ENCODE data around the gene SMPD2. TPM values are rescaled to one million over a fixed set of nuclear protein-coding genes. Genes with fewer than 3 reads are reported as not detected.

Gene SMPD2
- total RNA-seq, 4 donors from 2014 or later = 3.9 to 7.7 (median 5.9) TPM

GRCh38 chr6:109488001-109488400 lies 47.5 kb downstream of the SMPD2 start:
- Histone ChIP-seq H3K4me3 (no peak overlapping the region), H3K27me3 (no peaks in the 10 kb centered on the region), H3K27ac (no peak overlapping the region), H3K4me1 (peaks cover 0 to 6% of the 10 kb centered on the region in 2 donors), H3K9me3 (no peaks in the 10 kb centered on the region), H3K36me3 (no peaks in the 10 kb centered on the region)
- ATAC-seq (no peak), DNase-seq (no peak)
- in situ Hi-C loops (cut with MboI; ENCODE audit: low sequenced_read_pairs in 4 of 4) = loop anchor here in 2 of 4 donors (10.0 kb wide), 2 partner anchors 53 to 207 kb away; partner anchors contain the start of genes AK9 (in 2 of the 2) and FIG4 (in 2 of the 2)
- no peak for TF ChIP-seq CTCF (IDR thresholded peaks at IDR 0.05 in 4 of 5, conservative IDR thresholded peaks at IDR 0.05 in 1 of 5)
- no peak for TF ChIP-seq POLR2A (IDR thresholded peaks at IDR 0.05)
- intact Hi-C loops (cut with DNase I; ENCODE audit: low total_unique reads) = loop anchor here (10.0 kb wide), 1 partner anchor 483 kb away; no protein-coding TSS in a partner anchor

GRCh38 chr6:109490713-109491112 lies 50.2 kb downstream of the SMPD2 start:
- Histone ChIP-seq H3K27ac (no peak overlapping the region), H3K4me3 (no peak overlapping the region), H3K9me3 (no peaks in the 10 kb centered on the region), H3K36me3 (no peaks in the 10 kb centered on the region), H3K27me3 (no peaks in the 10 kb centered on the region), H3K4me1 (no peaks in the 10 kb centered on the region)
- TF ChIP-seq POLR2A (IDR thresholded peaks at IDR 0.05) (no peak), CTCF (IDR thresholded peaks at IDR 0.05 in 4 of 5, conservative IDR thresholded peaks at IDR 0.05 in 1 of 5) (no peak)
- intact Hi-C loops (cut with DNase I; ENCODE audit: low total_unique reads) (no loop called here), in situ Hi-C loops (cut with MboI; ENCODE audit: low sequenced_read_pairs in 4 of 4) (no loop called here)
- ATAC-seq (no peak), DNase-seq (no peak)

DNA sequence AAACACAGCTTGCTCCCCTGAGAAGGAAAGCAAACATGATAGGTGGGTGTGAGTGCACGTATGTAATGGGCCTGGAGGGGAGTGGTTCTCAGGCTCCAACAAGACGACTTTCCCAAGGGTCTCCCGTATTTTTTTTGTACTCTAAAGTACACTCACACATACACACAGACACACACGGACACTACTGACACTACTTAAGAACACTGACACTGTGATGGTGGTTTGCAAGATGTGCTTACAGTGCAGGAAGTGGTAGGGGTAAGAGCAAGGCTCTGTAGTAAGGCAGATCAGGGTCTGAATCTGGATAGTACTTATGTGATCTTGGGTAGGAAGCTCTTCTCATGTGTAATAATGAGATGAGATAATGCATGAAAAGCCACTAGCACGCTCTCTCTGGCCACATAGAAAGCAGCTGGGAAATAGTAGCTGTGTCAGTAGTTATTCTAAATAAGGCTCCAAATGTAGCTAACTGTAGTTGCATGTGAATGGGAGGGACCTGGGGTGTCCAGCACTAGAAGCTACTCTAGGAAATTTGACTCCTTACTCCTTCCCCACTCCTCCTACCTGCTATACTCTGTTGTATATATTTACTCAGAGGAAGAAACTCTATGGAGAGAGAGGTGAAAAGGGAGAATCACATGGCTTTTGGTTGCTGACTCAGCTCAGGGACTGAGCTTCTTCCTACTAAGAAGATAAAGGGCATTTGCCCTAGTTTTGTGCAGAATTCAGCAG lies 50.8 kb downstream of the SMPD2 start:
- ATAC-seq (no peak), DNase-seq (no peak)
- intact Hi-C loops (cut with DNase I; ENCODE audit: low total_unique reads) (no loop called here), in situ Hi-C loops (cut with MboI; ENCODE audit: low sequenced_read_pairs in 4 of 4) (no loop called here)
- Histone ChIP-seq H3K27me3 (no peaks in the 10 kb centered on the region), H3K36me3 (no peaks in the 10 kb centered on the region), H3K4me1 (no peaks in the 10 kb centered on the region), H3K9me3 (no peaks in the 10 kb centered on the region), H3K4me3 (no peak overlapping the region), H3K27ac (no peak overlapping the region)
- TF ChIP-seq CTCF (IDR thresholded peaks at IDR 0.05 in 4 of 5, conservative IDR thresholded peaks at IDR 0.05 in 1 of 5) = no peak
- TF ChIP-seq POLR2A (IDR thresholded peaks at IDR 0.05) = no peak

Other genes with a start within 250 kb of the SMPD2 start
- 100 to 1,000 TPM in 3 of 4 donors, 10 to 100 TPM in 1; 50.1 to 134 (median 117) TPM for gene CD164, start 58.3 kb upstream of the SMPD2 start, total RNA-seq
- gene PPIL6, start 96 bp upstream of the SMPD2 start, total RNA-seq = 1 to 10 TPM in 3 of 4 donors, under 1 TPM in 1; 0.64 to 2.9 (median 1.3) TPM
- 10 to 100 TPM in 1 of 4 donors, 1 to 10 TPM in 3; 6.0 to 11.6 (median 8.0) TPM for gene MICAL1, start 15.0 kb downstream of the SMPD2 start, total RNA-seq
- 10 to 100 TPM in 1 of 4 donors, 1 to 10 TPM in 3; 3.7 to 10.5 (median 6.1) TPM for gene ZBTB24, start 42.5 kb downstream of the SMPD2 start, total RNA-seq

Data from gastrocnemius medialis (tissue), 4 donors.